GM23248 (cell line): ENCODE results near the gene KIF5A.
"Not testable (repeated sequence)": the region's sequence is repeated elsewhere in the genome, so short reads cannot be mapped to it uniquely, and the experiment has no call there.

ENCODE experiments used
- EZH2 ChIP-seq: fragments of 200-600 bp; sonication (generic); IDR thresholded peaks from 2 replicates; pipeline ENCODE4 v1.6.1; 2018; ENCODE audit warnings: antibody characterized with exemption, mild to moderate bottlenecking; ENCODE audit not compliant: insufficient read depth, poor library complexity, severe bottlenecking
- EZH2phosphoT487 ChIP-seq: fragments of 200-600 bp; sonication (generic); IDR thresholded peaks from 2 replicates; pipeline ENCODE4 v1.6.1; 2018; ENCODE audit warnings: antibody characterized with exemption, moderate library complexity, mild to moderate bottlenecking, low read depth; ENCODE audit not compliant: insufficient read depth

GRCh38 chr12:57507796-57508195 lies 42.0 kb upstream of the KIF5A start:
- not testable (repeated sequence) for TF ChIP-seq EZH2, EZH2phosphoT487
